Measurements from ENCODE around the gene RBFOX1. TPM values are rescaled to one million over a fixed set of nuclear protein-coding genes. Genes with fewer than 3 reads are reported as not detected.

Gene RBFOX1
- total and polyA plus RNA-seq, 2 donors from 2014 or later = 0.24 to 0.66 TPM

DNA sequence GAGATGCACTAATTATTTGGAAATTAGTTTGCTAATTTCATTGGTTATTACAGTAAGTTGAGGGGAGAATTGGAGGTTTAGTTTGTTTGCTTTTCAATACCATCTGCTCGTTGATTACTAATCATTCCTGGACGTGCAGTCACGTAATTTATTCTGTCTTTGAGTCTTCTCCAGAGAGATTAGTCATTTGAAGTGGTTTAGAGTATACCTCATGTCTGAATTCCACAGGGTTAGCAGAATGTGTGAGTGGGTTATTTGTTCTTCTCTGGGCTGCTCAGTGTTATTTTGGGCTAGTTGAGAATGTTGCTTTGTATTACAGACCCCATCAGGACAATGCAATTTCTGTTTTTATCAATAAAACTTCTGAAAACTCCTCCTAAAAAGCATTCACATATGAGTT lies 265.0 kb downstream of the RBFOX1 start:
- no peak for TF ChIP-seq CTCF (IDR thresholded peaks at IDR 0.05; ENCODE audit: borderline replicate concordance, extremely low read depth, insufficient read depth)
- H3K27ac ChIP-seq (ENCODE audit: low read depth in 2 of 2, low read length in 2 of 2) = no peak overlapping the region
- no peaks in the 10 kb centered on the region for H3K9me3 ChIP-seq (ENCODE audit: control insufficient read depth in 2 of 3, insufficient read depth in 1 of 3, low read length in 3 of 3)
- no peaks in the 10 kb centered on the region for H3K27me3 ChIP-seq (ENCODE audit: control insufficient read depth, insufficient read depth, low read length)
- no peak overlapping the region for H3K4me3 ChIP-seq (ENCODE audit: low read length in 3 of 3)
- no peak overlapping the region for H3K9ac ChIP-seq (ENCODE audit: low read length in 3 of 3)
- no peaks in the 10 kb centered on the region for H3K4me1 ChIP-seq (ENCODE audit: control insufficient read depth in 2 of 3, insufficient read depth in 2 of 3, low read depth in 1 of 3, low read length in 3 of 3)
- FAIRE-seq = no peak
- H3K36me3 ChIP-seq (ENCODE audit: control insufficient read depth in 2 of 3, insufficient read depth in 3 of 3, low read length in 3 of 3) = no peaks in the 10 kb centered on the region
- intact Hi-C loops (cut with DNase I) = no loop called here
- no peak for DNase-seq

DNA sequence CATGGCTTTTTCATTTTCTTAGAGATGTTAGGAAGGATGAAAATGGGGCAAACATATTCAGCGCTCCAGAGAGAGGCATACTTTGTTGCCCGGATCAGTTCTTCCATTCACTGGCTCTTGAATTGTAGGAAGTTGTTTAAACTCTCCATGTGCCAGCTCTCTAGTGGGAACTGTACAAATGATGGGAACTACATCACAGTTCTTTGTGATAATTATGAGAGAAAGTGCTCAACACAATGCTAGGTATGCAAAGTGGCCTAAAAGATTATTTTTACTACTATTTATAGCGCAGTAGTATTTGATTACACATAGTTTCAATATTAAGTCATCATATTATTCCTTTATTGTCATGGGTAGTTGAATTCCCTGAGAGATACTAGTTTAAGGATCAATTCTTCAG lies 268.5 kb downstream of the RBFOX1 start:
- H3K4me3 ChIP-seq (ENCODE audit: low read length in 3 of 3) = no peak overlapping the region
- no peak for TF ChIP-seq CTCF (IDR thresholded peaks at IDR 0.05; ENCODE audit: borderline replicate concordance, extremely low read depth, insufficient read depth)
- H3K27ac ChIP-seq (ENCODE audit: low read depth in 2 of 2, low read length in 2 of 2) = no peak overlapping the region
- H3K4me1 ChIP-seq (ENCODE audit: control insufficient read depth in 2 of 3, insufficient read depth in 2 of 3, low read depth in 1 of 3, low read length in 3 of 3) = no peaks in the 10 kb centered on the region
- no peaks in the 10 kb centered on the region for H3K36me3 ChIP-seq (ENCODE audit: control insufficient read depth in 2 of 3, insufficient read depth in 3 of 3, low read length in 3 of 3)
- intact Hi-C loops (cut with DNase I) = no loop called here
- DNase-seq (no peak), FAIRE-seq (no peak)
- no peaks in the 10 kb centered on the region for H3K27me3 ChIP-seq (ENCODE audit: control insufficient read depth, insufficient read depth, low read length)
- no peaks in the 10 kb centered on the region for H3K9me3 ChIP-seq (ENCODE audit: control insufficient read depth in 2 of 3, insufficient read depth in 1 of 3, low read length in 3 of 3)
- no peak overlapping the region for H3K9ac ChIP-seq (ENCODE audit: low read length in 3 of 3)

- no peaks in the 10 kb centered on the region for H3K27me3 ChIP-seq (ENCODE audit: control insufficient read depth, insufficient read depth, low read length)
- FAIRE-seq (no peak), DNase-seq (no peak)
- H3K4me3 ChIP-seq (ENCODE audit: low read length in 3 of 3) = no peak overlapping the region
- H3K9ac ChIP-seq (ENCODE audit: low read length in 3 of 3) = no peak overlapping the region
- no peak overlapping the region for H3K27ac ChIP-seq (ENCODE audit: low read depth in 2 of 2, low read length in 2 of 2)
- no peaks in the 10 kb centered on the region for H3K4me1 ChIP-seq (ENCODE audit: control insufficient read depth in 2 of 3, insufficient read depth in 2 of 3, low read depth in 1 of 3, low read length in 3 of 3)
- intact Hi-C loops (cut with DNase I) = no loop called here
- no peaks in the 10 kb centered on the region for H3K9me3 ChIP-seq (ENCODE audit: control insufficient read depth in 2 of 3, insufficient read depth in 1 of 3, low read length in 3 of 3)
- no peak for TF ChIP-seq CTCF (IDR thresholded peaks at IDR 0.05; ENCODE audit: borderline replicate concordance, extremely low read depth, insufficient read depth)
- no peaks in the 10 kb centered on the region for H3K36me3 ChIP-seq (ENCODE audit: control insufficient read depth in 2 of 3, insufficient read depth in 3 of 3, low read length in 3 of 3)
These were observed 269.8 kb downstream of the RBFOX1 start for GRCh38 chr16:7602291-7602950.

GRCh38 chr16:7605812-7606211 lies 273.2 kb downstream of the RBFOX1 start:
- Histone ChIP-seq H3K27me3 (ENCODE audit: control insufficient read depth, insufficient read depth, low read length) (no peaks in the 10 kb centered on the region), H3K4me1 (ENCODE audit: control insufficient read depth in 2 of 3, insufficient read depth in 2 of 3, low read depth in 1 of 3, low read length in 3 of 3) (no peaks in the 10 kb centered on the region), H3K27ac (ENCODE audit: low read depth in 2 of 2, low read length in 2 of 2) (no peak overlapping the region), H3K4me3 (ENCODE audit: low read length in 3 of 3) (no peak overlapping the region), H3K36me3 (ENCODE audit: control insufficient read depth in 2 of 3, insufficient read depth in 3 of 3, low read length in 3 of 3) (no peaks in the 10 kb centered on the region), H3K9me3 (ENCODE audit: control insufficient read depth in 2 of 3, insufficient read depth in 1 of 3, low read length in 3 of 3) (no peaks in the 10 kb centered on the region), H3K9ac (ENCODE audit: low read length in 3 of 3) (no peak overlapping the region)
- no peak for TF ChIP-seq CTCF (IDR thresholded peaks at IDR 0.05; ENCODE audit: borderline replicate concordance, extremely low read depth, insufficient read depth)
- DNase-seq (no peak), FAIRE-seq (no peak)
- intact Hi-C loops (cut with DNase I) = no loop called here
